Liver (tissue), 9 donors: Measurements from ENCODE around the gene PIK3CG. TPM values are rescaled to one million over a fixed set of nuclear protein-coding genes. Genes with fewer than 3 reads are reported as not detected.
"Not testable (repeated sequence)": the region's sequence is repeated elsewhere in the genome, so short reads cannot be mapped to it uniquely, and the experiment has no call there.

Experiments used
- DNase-seq: peaks from one replicate; pipeline ENCODE4 v3.0.0-alpha.2; 2017; ENCODE audit warnings: low spot score
- H3K27ac ChIP-seq, 2 donors: one replicate each; pipeline ENCODE4 v1.7.0; 2013; ENCODE audit warnings: inconsistent platforms in 2 of 2, low read length in 2 of 2, control low read depth in 1 of 2, low read depth in 1 of 2, mild to moderate bottlenecking in 1 of 2
- H3K27me3 ChIP-seq, 4 donors: one replicate each; pipeline versions ENCODE4 v1.6.1 to v1.7.0; 2013; ENCODE audit warnings: low read length in 3 of 4, inconsistent platforms in 1 of 4, mild to moderate bottlenecking in 1 of 4, moderate library complexity in 1 of 4; ENCODE audit not compliant: control insufficient read depth in 4 of 4, insufficient read depth in 4 of 4
- H3K36me3 ChIP-seq, 4 donors: one replicate each; pipeline versions ENCODE4 v1.6.1 to v1.7.0; 2013; ENCODE audit warnings: low read length in 3 of 4, mild to moderate bottlenecking in 3 of 4, low read depth in 1 of 4, moderate library complexity in 1 of 4; ENCODE audit not compliant: control insufficient read depth in 4 of 4, insufficient read depth in 3 of 4
- H3K4me1 ChIP-seq, 4 donors: one replicate each; pipeline versions ENCODE4 v1.6.1 to v1.7.0; 2013; ENCODE audit warnings: low read length in 3 of 4, mild to moderate bottlenecking in 3 of 4, moderate library complexity in 1 of 4; ENCODE audit not compliant: control insufficient read depth in 4 of 4, insufficient read depth in 4 of 4
- H3K4me3 ChIP-seq, 3 donors: one replicate each; pipeline versions ENCODE4 v1.6.1 to v1.7.0; 2013; ENCODE audit warnings: low read length in 3 of 3, control low read depth in 1 of 3, low read depth in 1 of 3, mild to moderate bottlenecking in 1 of 3
- H3K9ac ChIP-seq, 2 donors: one replicate each; pipeline ENCODE4 v1.7.0; 2013; ENCODE audit warnings: low read length in 2 of 2, mild to moderate bottlenecking in 2 of 2, moderate library complexity in 2 of 2, control low read depth in 1 of 2, low read depth in 1 of 2
- H3K9me3 ChIP-seq, 4 donors: one replicate each; pipeline versions ENCODE4 v1.6.1 to v1.7.0; 2013; ENCODE audit warnings: low read length in 3 of 4; ENCODE audit not compliant: control insufficient read depth in 4 of 4
- EGR1 ChIP-seq, 2 donors: IDR thresholded peaks; 2 replicates each; pipeline ENCODE4 v1.6.1; 2016 to 2018; ENCODE audit warnings: antibody characterized with exemption in 2 of 2, low read depth in 2 of 2
- FOXA1 ChIP-seq: IDR thresholded peaks from 2 replicates; pipeline ENCODE4 v1.6.1; 2016; ENCODE audit warnings: antibody characterized with exemption
- FOXA2 ChIP-seq: IDR thresholded peaks from 2 replicates; pipeline ENCODE4 v1.6.1; 2016; ENCODE audit warnings: antibody characterized with exemption
- GABPA ChIP-seq, 2 donors: IDR thresholded peaks in 1 of 2; conservative IDR thresholded peaks in 1 of 2; 2 replicates each; pipeline ENCODE4 v1.6.1; 2016; ENCODE audit warnings: antibody characterized with exemption in 2 of 2, mild to moderate bottlenecking in 1 of 2, moderate library complexity in 1 of 2
- HNF4A ChIP-seq, 2 donors: conservative IDR thresholded peaks; 2 replicates each; pipeline ENCODE4 v1.6.1; 2016; ENCODE audit warnings: antibody characterized with exemption in 2 of 2, mild to moderate bottlenecking in 2 of 2
- HNF4G ChIP-seq: IDR thresholded peaks from 2 replicates; pipeline ENCODE4 v1.6.1; 2016; ENCODE audit warnings: antibody characterized with exemption
- JUND ChIP-seq, 2 donors: IDR thresholded peaks; 2 replicates each; pipeline ENCODE4 v1.6.1; 2016; ENCODE audit warnings: antibody characterized with exemption in 2 of 2
- NR2F2 ChIP-seq: IDR thresholded peaks from 2 replicates; pipeline ENCODE4 v1.6.1; 2016; ENCODE audit warnings: antibody characterized with exemption
- RAD21 ChIP-seq, 2 donors: IDR thresholded peaks; 2 replicates each; pipeline ENCODE4 v1.6.1; 2016; ENCODE audit warnings: antibody characterized with exemption in 2 of 2, mild to moderate bottlenecking in 2 of 2
- RXRA ChIP-seq, 2 donors: IDR thresholded peaks; 2 replicates each; pipeline ENCODE4 v1.6.1; 2017 to 2018; ENCODE audit warnings: antibody characterized with exemption in 2 of 2, mild to moderate bottlenecking in 1 of 2
- SP1 ChIP-seq: IDR thresholded peaks from 2 replicates; pipeline ENCODE4 v1.6.1; 2018; ENCODE audit warnings: antibody characterized with exemption, mild to moderate bottlenecking
- TAF1 ChIP-seq: conservative IDR thresholded peaks from 2 replicates; pipeline ENCODE4 v1.6.1; 2016; ENCODE audit warnings: antibody characterized with exemption, mild to moderate bottlenecking
- ZBTB33 ChIP-seq: IDR thresholded peaks from 2 replicates; pipeline ENCODE4 v1.6.1; 2016; ENCODE audit warnings: antibody characterized with exemption
- WGBS: extraction: QIAGEN DNeasy Blood & Tissue Kit; methylation state at CpG from one replicate; pipeline ENCODE4 v1.1.7; 2013; 5-methylcytosine and 5-hydroxymethylcytosine counted together
- polyA plus RNA-seq, 2 donors: library from polyadenylated mRNA; stranded (reverse) in 1 of 2; unstranded in 1 of 2; fragments of 200-250 nt in 1 of 2; fragments of >200 nt in 1 of 2; fragmentation: Nextera tagmentation in 1 of 2; extraction: Ambion mirVana in 1 of 2; gene quantifications; one replicate each; pipeline versions ENCODE4 v1.2.1 to v1.2.3, GENCODE V29; 2013 to 2015
- total RNA-seq, 2 donors: library from RNA; depleted of rRNA; stranded (reverse); fragments of >200 nt; gene quantifications; one replicate each; pipeline ENCODE4 v1.2.3, GENCODE V29; 2014
- TF ChIP-seq, protein P1 (sequence below): fragments of 150-350 bp; IDR thresholded peaks from 2 replicates; pipeline ENCODE4 v1.5.1; 2017; ENCODE audit warnings: improper control_type of control experiment, low read depth, low read length; ENCODE audit not compliant: missing input control
- TF ChIP-seq, protein P2 (sequence below): IDR thresholded peaks from 2 replicates; pipeline ENCODE4 v1.6.1; 2016; ENCODE audit warnings: antibody characterized with exemption
- TF ChIP-seq, protein P3 (sequence below): IDR thresholded peaks from 2 replicates; pipeline ENCODE4 v1.6.1; 2016; ENCODE audit warnings: antibody characterized with exemption, mild to moderate bottlenecking
- donor health status: healthy.
- donor health status: healthy.
- donor health status: healthy.
- donor health status: healthy.
- donor health status: healthy.

Gene PIK3CG
- total and polyA plus RNA-seq, 4 donors: 0.36 to 4.1 (median 1.3) TPM

- Histone ChIP-seq H3K9me3 (peaks cover 0 to 5% (median 4%) of the 10 kb centered on the region in 4 donors), H3K9ac (no peak overlapping the region), H3K4me1 (no peaks in the 10 kb centered on the region), H3K27me3 (no peaks in the 10 kb centered on the region), H3K4me3 (no peak overlapping the region), H3K27ac (no peak overlapping the region), H3K36me3 (no peaks in the 10 kb centered on the region)
- TF ChIP-seq HNF4A (conservative IDR thresholded peaks at IDR 0.05) (no peak), FOXA1 (no peak), NR2F2 (no peak)
- TF ChIP-seq, protein P1, sequence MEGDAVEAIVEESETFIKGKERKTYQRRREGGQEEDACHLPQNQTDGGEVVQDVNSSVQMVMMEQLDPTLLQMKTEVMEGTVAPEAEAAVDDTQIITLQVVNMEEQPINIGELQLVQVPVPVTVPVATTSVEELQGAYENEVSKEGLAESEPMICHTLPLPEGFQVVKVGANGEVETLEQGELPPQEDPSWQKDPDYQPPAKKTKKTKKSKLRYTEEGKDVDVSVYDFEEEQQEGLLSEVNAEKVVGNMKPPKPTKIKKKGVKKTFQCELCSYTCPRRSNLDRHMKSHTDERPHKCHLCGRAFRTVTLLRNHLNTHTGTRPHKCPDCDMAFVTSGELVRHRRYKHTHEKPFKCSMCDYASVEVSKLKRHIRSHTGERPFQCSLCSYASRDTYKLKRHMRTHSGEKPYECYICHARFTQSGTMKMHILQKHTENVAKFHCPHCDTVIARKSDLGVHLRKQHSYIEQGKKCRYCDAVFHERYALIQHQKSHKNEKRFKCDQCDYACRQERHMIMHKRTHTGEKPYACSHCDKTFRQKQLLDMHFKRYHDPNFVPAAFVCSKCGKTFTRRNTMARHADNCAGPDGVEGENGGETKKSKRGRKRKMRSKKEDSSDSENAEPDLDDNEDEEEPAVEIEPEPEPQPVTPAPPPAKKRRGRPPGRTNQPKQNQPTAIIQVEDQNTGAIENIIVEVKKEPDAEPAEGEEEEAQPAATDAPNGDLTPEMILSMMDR: no peak
- 79% methylated on average over 2 of the region's 2 CpGs for WGBS
- no peak for DNase-seq
Measured at GRCh38 chr7:106827626-106828025, 37.5 kb upstream of the PIK3CG start.

DNA sequence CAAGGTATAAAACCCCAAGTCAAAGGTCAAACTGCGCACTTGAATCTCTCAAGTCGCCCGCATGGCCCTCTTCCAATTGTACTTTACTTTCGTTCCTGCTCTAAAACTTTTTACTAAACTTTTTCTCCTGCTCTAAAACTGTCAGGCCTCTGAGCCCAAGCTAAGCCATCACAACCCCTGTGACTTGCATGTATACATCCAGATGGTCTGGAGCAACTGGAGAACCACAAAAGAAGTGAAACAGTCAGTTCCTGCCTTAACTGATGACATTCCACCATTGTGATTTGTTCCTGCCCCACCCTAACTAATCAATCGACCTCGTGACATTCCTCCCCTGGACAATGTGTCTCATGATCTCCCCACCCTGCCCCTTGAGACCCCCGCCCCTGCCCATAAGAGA lies 35.6 kb upstream of the PIK3CG start:
- DNase-seq: no peak
- 87% methylated on average over 7 of the region's 7 CpGs for WGBS
- Histone ChIP-seq H3K4me1 (no peaks in the 10 kb centered on the region), H3K27me3 (no peaks in the 10 kb centered on the region), H3K4me3 (peak overlapping the region in 1 of 3 donors; percentile 39), H3K9me3 (peaks cover 0 to 5% (median 4%) of the 10 kb centered on the region in 4 donors), H3K27ac (no peak overlapping the region), H3K9ac (no peak overlapping the region), H3K36me3 (no peaks in the 10 kb centered on the region)
- TF ChIP-seq SP1: no peak
- no peak for TF ChIP-seq RAD21 (IDR thresholded peaks at IDR 0.05)
- TF ChIP-seq GABPA (IDR thresholded peaks at IDR 0.05 in 1 of 2, conservative IDR thresholded peaks at IDR 0.05 in 1 of 2): no peak
- TF ChIP-seq FOXA1: no peak
- TF ChIP-seq, protein P2, sequence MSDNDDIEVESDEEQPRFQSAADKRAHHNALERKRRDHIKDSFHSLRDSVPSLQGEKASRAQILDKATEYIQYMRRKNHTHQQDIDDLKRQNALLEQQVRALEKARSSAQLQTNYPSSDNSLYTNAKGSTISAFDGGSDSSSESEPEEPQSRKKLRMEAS: no peak
- no peak for TF ChIP-seq JUND (IDR thresholded peaks at IDR 0.05)
- no peak for TF ChIP-seq TAF1
- TF ChIP-seq, protein P3, sequence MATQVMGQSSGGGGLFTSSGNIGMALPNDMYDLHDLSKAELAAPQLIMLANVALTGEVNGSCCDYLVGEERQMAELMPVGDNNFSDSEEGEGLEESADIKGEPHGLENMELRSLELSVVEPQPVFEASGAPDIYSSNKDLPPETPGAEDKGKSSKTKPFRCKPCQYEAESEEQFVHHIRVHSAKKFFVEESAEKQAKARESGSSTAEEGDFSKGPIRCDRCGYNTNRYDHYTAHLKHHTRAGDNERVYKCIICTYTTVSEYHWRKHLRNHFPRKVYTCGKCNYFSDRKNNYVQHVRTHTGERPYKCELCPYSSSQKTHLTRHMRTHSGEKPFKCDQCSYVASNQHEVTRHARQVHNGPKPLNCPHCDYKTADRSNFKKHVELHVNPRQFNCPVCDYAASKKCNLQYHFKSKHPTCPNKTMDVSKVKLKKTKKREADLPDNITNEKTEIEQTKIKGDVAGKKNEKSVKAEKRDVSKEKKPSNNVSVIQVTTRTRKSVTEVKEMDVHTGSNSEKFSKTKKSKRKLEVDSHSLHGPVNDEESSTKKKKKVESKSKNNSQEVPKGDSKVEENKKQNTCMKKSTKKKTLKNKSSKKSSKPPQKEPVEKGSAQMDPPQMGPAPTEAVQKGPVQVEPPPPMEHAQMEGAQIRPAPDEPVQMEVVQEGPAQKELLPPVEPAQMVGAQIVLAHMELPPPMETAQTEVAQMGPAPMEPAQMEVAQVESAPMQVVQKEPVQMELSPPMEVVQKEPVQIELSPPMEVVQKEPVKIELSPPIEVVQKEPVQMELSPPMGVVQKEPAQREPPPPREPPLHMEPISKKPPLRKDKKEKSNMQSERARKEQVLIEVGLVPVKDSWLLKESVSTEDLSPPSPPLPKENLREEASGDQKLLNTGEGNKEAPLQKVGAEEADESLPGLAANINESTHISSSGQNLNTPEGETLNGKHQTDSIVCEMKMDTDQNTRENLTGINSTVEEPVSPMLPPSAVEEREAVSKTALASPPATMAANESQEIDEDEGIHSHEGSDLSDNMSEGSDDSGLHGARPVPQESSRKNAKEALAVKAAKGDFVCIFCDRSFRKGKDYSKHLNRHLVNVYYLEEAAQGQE: no peak
- TF ChIP-seq HNF4G: no peak
- TF ChIP-seq FOXA2: no peak
- no peak for TF ChIP-seq ZBTB33
- TF ChIP-seq NR2F2: no peak
- TF ChIP-seq EGR1 (IDR thresholded peaks at IDR 0.05; ENCODE audit: low read depth in 2 of 2): no peak
- TF ChIP-seq, protein P1: no peak
- TF ChIP-seq RXRA (IDR thresholded peaks at IDR 0.05): no peak

GRCh38 chr7:106830896-106831295 lies 34.2 kb upstream of the PIK3CG start:
- H3K4me3 ChIP-seq, H3K4me1 ChIP-seq, H3K36me3 ChIP-seq, DNase-seq, H3K27ac ChIP-seq, H3K9me3 ChIP-seq, H3K27me3 ChIP-seq, H3K9ac ChIP-seq: not testable (repeated sequence)
- 90% methylated on average over 9 of the region's 9 CpGs for WGBS
